Liver (tissue), 3 donors: ENCODE data around the gene ZNF622.

Experiments
- ATF3 ChIP-seq: IDR thresholded peaks from 2 replicates; pipeline ENCODE4 v1.6.1; 2016; ENCODE audit warnings: antibody characterized with exemption
- CTCF ChIP-seq: fragments of 150-350 bp; IDR thresholded peaks from 2 replicates; pipeline ENCODE4 v1.5.1; 2017; ENCODE audit warnings: improper control_type of control experiment, low read depth, low read length; ENCODE audit not compliant: missing input control
- FOXA1 ChIP-seq: IDR thresholded peaks from 2 replicates; pipeline ENCODE4 v1.6.1; 2016; ENCODE audit warnings: antibody characterized with exemption
- GABPA ChIP-seq, 2 donors: IDR thresholded peaks in 1 of 2; conservative IDR thresholded peaks in 1 of 2; 2 replicates each; pipeline ENCODE4 v1.6.1; 2016; ENCODE audit warnings: antibody characterized with exemption in 2 of 2, mild to moderate bottlenecking in 1 of 2, moderate library complexity in 1 of 2
- HNF4G ChIP-seq: IDR thresholded peaks from 2 replicates; pipeline ENCODE4 v1.6.1; 2016; ENCODE audit warnings: antibody characterized with exemption
- JUND ChIP-seq, 2 donors: IDR thresholded peaks; 2 replicates each; pipeline ENCODE4 v1.6.1; 2016; ENCODE audit warnings: antibody characterized with exemption in 2 of 2
- MAX ChIP-seq: IDR thresholded peaks from 2 replicates; pipeline ENCODE4 v1.6.1; 2016; ENCODE audit warnings: antibody characterized with exemption
- RAD21 ChIP-seq, 2 donors: IDR thresholded peaks; 2 replicates each; pipeline ENCODE4 v1.6.1; 2016; ENCODE audit warnings: antibody characterized with exemption in 2 of 2, mild to moderate bottlenecking in 2 of 2
- REST ChIP-seq: IDR thresholded peaks from 2 replicates; pipeline ENCODE4 v1.6.1; 2016; ENCODE audit warnings: antibody characterized with exemption, mild to moderate bottlenecking
- RXRA ChIP-seq, 2 donors: IDR thresholded peaks; 2 replicates each; pipeline ENCODE4 v1.6.1; 2017 to 2018; ENCODE audit warnings: antibody characterized with exemption in 2 of 2, mild to moderate bottlenecking in 1 of 2
- SP1 ChIP-seq: IDR thresholded peaks from 2 replicates; pipeline ENCODE4 v1.6.1; 2018; ENCODE audit warnings: antibody characterized with exemption, mild to moderate bottlenecking
- TAF1 ChIP-seq: conservative IDR thresholded peaks from 2 replicates; pipeline ENCODE4 v1.6.1; 2016; ENCODE audit warnings: antibody characterized with exemption, mild to moderate bottlenecking
- YY1 ChIP-seq: IDR thresholded peaks from 2 replicates; pipeline ENCODE4 v1.6.1; 2016; ENCODE audit warnings: antibody characterized with exemption, mild to moderate bottlenecking
- ZBTB33 ChIP-seq: IDR thresholded peaks from 2 replicates; pipeline ENCODE4 v1.6.1; 2016; ENCODE audit warnings: antibody characterized with exemption
- donor health status: healthy.
- donor health status: healthy.

- no peak for TF ChIP-seq HNF4G
- no peak for TF ChIP-seq CTCF
- no peak for TF ChIP-seq YY1
- TF ChIP-seq ATF3: no peak
- no peak for TF ChIP-seq MAX
- TF ChIP-seq SP1: no peak
- no peak for TF ChIP-seq ZBTB33
- TF ChIP-seq JUND (IDR thresholded peaks at IDR 0.05): no peak
- no peak for TF ChIP-seq REST
- no peak for TF ChIP-seq TAF1
- TF ChIP-seq GABPA (IDR thresholded peaks at IDR 0.05 in 1 of 2, conservative IDR thresholded peaks at IDR 0.05 in 1 of 2): no peak
- TF ChIP-seq RAD21 (IDR thresholded peaks at IDR 0.05): no peak
- no peak for TF ChIP-seq RXRA (IDR thresholded peaks at IDR 0.05)
- no peak for TF ChIP-seq FOXA1
Measured at GRCh38 chr5:16406023-16406422, 59.6 kb downstream of the ZNF622 start.
